Astrocyte (in vitro differentiated cells and primary cell): ENCODE data around the gene KIF21A. TPM values are rescaled to one million over a fixed set of nuclear protein-coding genes. Genes with fewer than 3 reads are reported as not detected.

Source experiments
- DNase-seq: peaks from one replicate; pipeline ENCODE4 v3.0.0-alpha.2; 2010; ENCODE audit warnings: low read depth
- FAIRE-seq: peaks from 2 replicates; lab custom pipeline; 2011; peaks lifted over from hg19 to GRCh38; lab: Jason Lieb, UNC
- H2AFZ ChIP-seq: 2 replicates; pipeline ENCODE4 v1.6.0; 2012; ENCODE audit warnings: low read depth, low read length, inconsistent platforms
- H3K27ac ChIP-seq: 2 replicates; pipeline ENCODE4 v1.5.1; 2011; ENCODE audit warnings: low read depth, low read length, inconsistent platforms
- H3K27me3 ChIP-seq: 2 replicates; pipeline ENCODE4 v1.6.0; 2011; ENCODE audit warnings: low read length, inconsistent platforms; ENCODE audit not compliant: insufficient read depth
- H3K36me3 ChIP-seq: 2 replicates; pipeline ENCODE4 v1.5.1; 2011; ENCODE audit warnings: low read length, inconsistent platforms; ENCODE audit not compliant: insufficient read depth
- H3K4me1 ChIP-seq: 2 replicates; pipeline ENCODE4 v1.5.1; 2011; ENCODE audit warnings: low read length, inconsistent platforms; ENCODE audit not compliant: insufficient read depth
- H3K4me2 ChIP-seq: 2 replicates; pipeline ENCODE4 v1.6.0; 2012; ENCODE audit warnings: low read length, inconsistent platforms
- H3K4me3 ChIP-seq: 2 replicates; pipeline ENCODE4 v1.5.1; 2011; ENCODE audit warnings: low read depth, mild to moderate bottlenecking, low read length, inconsistent platforms; ENCODE audit not compliant: insufficient read depth
- H3K79me2 ChIP-seq: 2 replicates; pipeline ENCODE4 v1.6.0; 2012; ENCODE audit warnings: mild to moderate bottlenecking, low read length, inconsistent platforms; ENCODE audit not compliant: insufficient read depth
- H3K9ac ChIP-seq: 2 replicates; pipeline ENCODE4 v1.6.0; 2012; ENCODE audit warnings: mild to moderate bottlenecking, low read length, inconsistent platforms
- H3K9me3 ChIP-seq: 2 replicates; pipeline ENCODE4 v1.5.1; 2012; ENCODE audit warnings: low read depth, mild to moderate bottlenecking, low read length, inconsistent platforms; ENCODE audit not compliant: insufficient read depth
- H4K20me1 ChIP-seq: 2 replicates; pipeline ENCODE4 v1.6.0; 2012; ENCODE audit warnings: low read length, inconsistent platforms; ENCODE audit not compliant: insufficient read depth
- H3K27ac Mint-ChIP-seq: one replicate; pipeline ENCODE4 v1.8.0; 2021; ENCODE audit warnings: mild to moderate bottlenecking, mixed read lengths; ENCODE audit not compliant: unreplicated experiment
- H3K27me3 Mint-ChIP-seq: one replicate; pipeline ENCODE4 v1.8.0; 2021; ENCODE audit warnings: low read depth, mixed read lengths; ENCODE audit not compliant: unreplicated experiment
- H3K36me3 Mint-ChIP-seq: one replicate; pipeline ENCODE4 v1.8.0; 2021; ENCODE audit warnings: low read depth, mixed read lengths; ENCODE audit not compliant: unreplicated experiment
- H3K4me1 Mint-ChIP-seq: one replicate; pipeline ENCODE4 v1.8.0; 2021; ENCODE audit warnings: low read depth, mixed read lengths; ENCODE audit not compliant: unreplicated experiment
- H3K4me3 Mint-ChIP-seq: one replicate; pipeline ENCODE4 v1.8.0; 2021; ENCODE audit warnings: mild to moderate bottlenecking, moderate library complexity, mixed read lengths; ENCODE audit not compliant: unreplicated experiment
- H3K9me3 Mint-ChIP-seq: one replicate; pipeline ENCODE4 v1.8.0; 2021; ENCODE audit warnings: mild to moderate bottlenecking, mixed read lengths; ENCODE audit not compliant: unreplicated experiment
- CTCF ChIP-seq: IDR thresholded peaks from 2 replicates; pipeline ENCODE4 v1.5.1; 2011; ENCODE audit warnings: low read depth, mild to moderate bottlenecking, inconsistent platforms, low read length, moderate library complexity; ENCODE audit not compliant: insufficient read depth
- EZH2 ChIP-seq: IDR thresholded peaks from 2 replicates; pipeline ENCODE4 v1.6.1; 2012; ENCODE audit warnings: mild to moderate bottlenecking, low read length, inconsistent platforms; ENCODE audit not compliant: insufficient read depth
- total RNA-seq: library from RNA; stranded (reverse); gene quantifications from 2 replicates; pipeline ENCODE4 v1.2.1, GENCODE V29; 2021

The KIF21A gene
- total RNA-seq, 1 donor from 2014 or later = 26.3 TPM

- no peak overlapping the region for H2AFZ ChIP-seq
- no peaks in the 10 kb centered on the region for H3K36me3 ChIP-seq
- no peaks in the 10 kb centered on the region for H3K4me1 ChIP-seq
- H3K27ac ChIP-seq = no peak overlapping the region
- H3K36me3 Mint-ChIP-seq = peaks cover 2% of the 10 kb centered on the region
- no peak overlapping the region for H3K4me3 ChIP-seq
- H3K4me1 Mint-ChIP-seq = peaks cover 2% of the 10 kb centered on the region
- FAIRE-seq (no peak), DNase-seq (no peak)
- H4K20me1 ChIP-seq = no peaks in the 10 kb centered on the region
- H3K27me3 ChIP-seq = no peaks in the 10 kb centered on the region
- H3K9ac ChIP-seq = no peak overlapping the region
- no peak overlapping the region for H3K27ac Mint-ChIP-seq
- H3K27me3 Mint-ChIP-seq = no peaks in the 10 kb centered on the region
- no peaks in the 10 kb centered on the region for H3K9me3 Mint-ChIP-seq
- H3K4me3 Mint-ChIP-seq = no peak overlapping the region
- no peak overlapping the region for H3K4me2 ChIP-seq
- TF ChIP-seq CTCF = no peak
- no peak for TF ChIP-seq EZH2
- H3K9me3 ChIP-seq = no peaks in the 10 kb centered on the region
- H3K79me2 ChIP-seq = no peaks in the 10 kb centered on the region
These were observed 75.4 kb downstream of the KIF21A start for GRCh38 chr12:39367494-39367893.

- Histone ChIP-seq H3K4me2 (no peak overlapping the region), H3K79me2 (no peaks in the 10 kb centered on the region), H2AFZ (no peak overlapping the region), H3K4me1 (no peaks in the 10 kb centered on the region), H3K36me3 (no peaks in the 10 kb centered on the region), H3K27ac (no peak overlapping the region), H3K9me3 (no peaks in the 10 kb centered on the region), H3K4me3 (no peak overlapping the region), H3K27me3 (no peaks in the 10 kb centered on the region), H3K9ac (no peak overlapping the region), H4K20me1 (no peaks in the 10 kb centered on the region)
- H3K9me3 Mint-ChIP-seq = no peaks in the 10 kb centered on the region
- TF ChIP-seq CTCF (peak; percentile 4), EZH2 (no peak)
- peaks cover 2% of the 10 kb centered on the region for H3K4me1 Mint-ChIP-seq
- FAIRE-seq (no peak), DNase-seq (no peak)
- peaks cover 4% of the 10 kb centered on the region for H3K36me3 Mint-ChIP-seq
- no peak overlapping the region for H3K4me3 Mint-ChIP-seq
- no peaks in the 10 kb centered on the region for H3K27me3 Mint-ChIP-seq
- H3K27ac Mint-ChIP-seq = no peak overlapping the region
These were observed 77.4 kb downstream of the KIF21A start for GRCh38 chr12:39365364-39366001.

GRCh38 chr12:39364196-39364595 lies 78.7 kb downstream of the KIF21A start:
- no peak for DNase-seq
- Histone ChIP-seq H3K4me2 (no peak overlapping the region), H3K36me3 (no peaks in the 10 kb centered on the region), H3K27ac (no peak overlapping the region), H3K79me2 (no peaks in the 10 kb centered on the region), H3K27me3 (no peaks in the 10 kb centered on the region), H3K9ac (no peak overlapping the region), H3K9me3 (no peaks in the 10 kb centered on the region), H3K4me3 (no peak overlapping the region), H3K4me1 (no peaks in the 10 kb centered on the region), H2AFZ (no peak overlapping the region), H4K20me1 (no peaks in the 10 kb centered on the region)
- no peak overlapping the region for H3K4me3 Mint-ChIP-seq
- H3K36me3 Mint-ChIP-seq = peaks cover 4% of the 10 kb centered on the region
- TF ChIP-seq CTCF (no peak), EZH2 (no peak)
- peaks cover 2% of the 10 kb centered on the region for H3K4me1 Mint-ChIP-seq
- FAIRE-seq = no peak
- no peaks in the 10 kb centered on the region for H3K9me3 Mint-ChIP-seq
- H3K27ac Mint-ChIP-seq = no peak overlapping the region
- H3K27me3 Mint-ChIP-seq = no peaks in the 10 kb centered on the region
